MG63 (cell line): ENCODE results near the gene GDPD4. TPM values are rescaled to one million over a fixed set of nuclear protein-coding genes. Genes with fewer than 3 reads are reported as not detected.

ENCODE experiments used
- DNase-seq: peaks from one replicate; pipeline ENCODE4 v3.0.0-alpha.2; 2020
- H3K27me3 ChIP-seq: fragments of 250-450 bp; sonication (Bioruptor Pico); 2 replicates; pipeline ENCODE4 v1.5.1; 2020; ENCODE audit warnings: mild to moderate bottlenecking, moderate library complexity
- H3K36me3 ChIP-seq: fragments of 250-450 bp; sonication (Bioruptor Pico); 2 replicates; pipeline ENCODE4 v1.5.1; 2020; ENCODE audit warnings: mild to moderate bottlenecking, moderate library complexity
- H3K4me3 ChIP-seq: fragments of 250-450 bp; sonication (Bioruptor Pico); 2 replicates; pipeline ENCODE4 v1.5.1; 2020; ENCODE audit warnings: mild to moderate bottlenecking, moderate library complexity
- H3K9me3 ChIP-seq: fragments of 250-450 bp; sonication (Bioruptor Pico); 2 replicates; pipeline ENCODE4 v1.5.1; 2020; ENCODE audit warnings: mild to moderate bottlenecking, moderate library complexity
- total RNA-seq: library from RNA; depleted of rRNA; stranded (reverse); fragments of >200 nt; shearing (Covaris generic); gene quantifications from 2 replicates; pipeline ENCODE4 v1.2.3, GENCODE V29; 2014; ENCODE audit warnings: low replicate concordance

GDPD4 gene
- total RNA-seq, 1 experiment from 2014 or later = not detected

- DNase-seq = no peak
- Histone ChIP-seq H3K27me3 (no peaks in the 10 kb centered on the region), H3K9me3 (no peaks in the 10 kb centered on the region), H3K36me3 (no peaks in the 10 kb centered on the region; the same call in 1 of the 2 replicates), H3K4me3 (no peak overlapping the region)
Observed at GRCh38 chr11:77269484-77270123, 31.9 kb downstream of the GDPD4 start.

- H3K36me3 ChIP-seq = no peaks in the 10 kb centered on the region; the same call in 1 of the 2 replicates
- H3K9me3 ChIP-seq = no peaks in the 10 kb centered on the region
- H3K27me3 ChIP-seq = no peaks in the 10 kb centered on the region
- DNase-seq = no peak
- no peak overlapping the region for H3K4me3 ChIP-seq
Observed at GRCh38 chr11:77267962-77268361, 33.5 kb downstream of the GDPD4 start.

GRCh38 chr11:77266766-77267165, 34.7 kb downstream of the GDPD4 start:
- H3K27me3 ChIP-seq = no peaks in the 10 kb centered on the region
- H3K4me3 ChIP-seq = no peak overlapping the region
- 0 out of 2 replicates have a peak, but pooled peaks cover 4% of the 10 kb centered on the region for H3K9me3 ChIP-seq
- H3K36me3 ChIP-seq = no peaks in the 10 kb centered on the region; the same call in 1 of the 2 replicates
- no peak for DNase-seq

GRCh38 chr11:77262803-77263202, 38.7 kb downstream of the GDPD4 start:
- 0 out of 2 replicates have a peak, but pooled peaks cover 4% of the 10 kb centered on the region for H3K9me3 ChIP-seq
- DNase-seq = no peak

GRCh38 chr11:77259641-77260040, 41.8 kb downstream of the GDPD4 start:
- no peak for DNase-seq
- no peaks in the 10 kb centered on the region for H3K27me3 ChIP-seq
- no peak overlapping the region for H3K4me3 ChIP-seq
- 0 out of 2 replicates have a peak, but pooled peaks cover 4% of the 10 kb centered on the region for H3K9me3 ChIP-seq
- no peaks in the 10 kb centered on the region for H3K36me3 ChIP-seq

More at GRCh38 chr11:77262803-77263202, 38.7 kb downstream of the GDPD4 start:
- no peaks in the 10 kb centered on the region for H3K27me3 ChIP-seq
- no peaks in the 10 kb centered on the region for H3K36me3 ChIP-seq
- H3K4me3 ChIP-seq = no peak overlapping the region

GRCh38 chr11:77253690-77254089, 47.8 kb downstream of the GDPD4 start:
- Histone ChIP-seq H3K9me3 (peaks cover 6% of the 10 kb centered on the region), H3K36me3 (no peaks in the 10 kb centered on the region), H3K4me3 (no peak overlapping the region), H3K27me3 (no peaks in the 10 kb centered on the region)
- DNase-seq = no peak

- no peaks in the 10 kb centered on the region for H3K27me3 ChIP-seq
Observed at GRCh38 chr11:77252555-77253270, 48.8 kb downstream of the GDPD4 start.

GRCh38 chr11:77250881-77251640, 50.4 kb downstream of the GDPD4 start:
- no peaks in the 10 kb centered on the region for H3K36me3 ChIP-seq
- no peak for DNase-seq
- H3K4me3 ChIP-seq = no peak overlapping the region
- peaks cover 6% of the 10 kb centered on the region for H3K9me3 ChIP-seq
- no peaks in the 10 kb centered on the region for H3K27me3 ChIP-seq

More at GRCh38 chr11:77252555-77253270, 48.8 kb downstream of the GDPD4 start:
- no peak for DNase-seq
- no peak overlapping the region for H3K4me3 ChIP-seq
- H3K36me3 ChIP-seq = no peaks in the 10 kb centered on the region
- peaks cover 6% of the 10 kb centered on the region for H3K9me3 ChIP-seq

GRCh38 chr11:77249427-77249826, 52.1 kb downstream of the GDPD4 start:
- Histone ChIP-seq H3K36me3 (no peaks in the 10 kb centered on the region), H3K27me3 (no peaks in the 10 kb centered on the region), H3K4me3 (no peak overlapping the region), H3K9me3 (peaks cover 6% of the 10 kb centered on the region)
- no peak for DNase-seq

GRCh38 chr11:77244277-77245027, 57.0 kb downstream of the GDPD4 start:
- peak; percentile 14 for DNase-seq
- Histone ChIP-seq H3K9me3 (0 out of 2 replicates have a peak, but pooled peaks cover 2% of the 10 kb centered on the region), H3K36me3 (no peaks in the 10 kb centered on the region), H3K4me3 (no peak overlapping the region), H3K27me3 (no peaks in the 10 kb centered on the region)

GRCh38 chr11:77236901-77237300, 64.6 kb downstream of the GDPD4 start:
- 0 out of 2 replicates have a peak, but pooled peaks cover 2% of the 10 kb centered on the region for H3K9me3 ChIP-seq
- no peaks in the 10 kb centered on the region for H3K36me3 ChIP-seq
- no peak for DNase-seq
- H3K27me3 ChIP-seq = no peaks in the 10 kb centered on the region
- no peak overlapping the region for H3K4me3 ChIP-seq

GRCh38 chr11:77233011-77233410, 68.5 kb downstream of the GDPD4 start:
- no peaks in the 10 kb centered on the region for H3K27me3 ChIP-seq
- H3K9me3 ChIP-seq = no peaks in the 10 kb centered on the region
- H3K36me3 ChIP-seq = no peaks in the 10 kb centered on the region

GRCh38 chr11:77232242-77232641, 69.2 kb downstream of the GDPD4 start:
- H3K9me3 ChIP-seq = no peaks in the 10 kb centered on the region
- DNase-seq = no peak
- H3K36me3 ChIP-seq = no peaks in the 10 kb centered on the region

More at GRCh38 chr11:77233011-77233410, 68.5 kb downstream of the GDPD4 start:
- no peak overlapping the region for H3K4me3 ChIP-seq
- DNase-seq = no peak

GRCh38 chr11:77231800-77232199, 69.7 kb downstream of the GDPD4 start:
- Histone ChIP-seq H3K9me3 (no peaks in the 10 kb centered on the region), H3K27me3 (no peaks in the 10 kb centered on the region), H3K4me3 (no peak overlapping the region), H3K36me3 (no peaks in the 10 kb centered on the region)
- no peak for DNase-seq

More at GRCh38 chr11:77232242-77232641, 69.2 kb downstream of the GDPD4 start:
- no peak overlapping the region for H3K4me3 ChIP-seq
- H3K27me3 ChIP-seq = no peaks in the 10 kb centered on the region

GRCh38 chr11:77230878-77231605, 70.4 kb downstream of the GDPD4 start:
- Histone ChIP-seq H3K4me3 (no peak overlapping the region), H3K27me3 (no peaks in the 10 kb centered on the region), H3K9me3 (no peaks in the 10 kb centered on the region), H3K36me3 (no peaks in the 10 kb centered on the region)
- no peak for DNase-seq

GRCh38 chr11:77223797-77224196, 77.7 kb downstream of the GDPD4 start:
- H3K9me3 ChIP-seq = no peaks in the 10 kb centered on the region
- H3K4me3 ChIP-seq = no peak overlapping the region
- no peak for DNase-seq
- peaks cover 2% of the 10 kb centered on the region; the same call in 1 of the 2 replicates for H3K27me3 ChIP-seq
- no peaks in the 10 kb centered on the region for H3K36me3 ChIP-seq
